Measurements from ENCODE around the gene CCDC102B.

CCDC102B gene

DNA sequence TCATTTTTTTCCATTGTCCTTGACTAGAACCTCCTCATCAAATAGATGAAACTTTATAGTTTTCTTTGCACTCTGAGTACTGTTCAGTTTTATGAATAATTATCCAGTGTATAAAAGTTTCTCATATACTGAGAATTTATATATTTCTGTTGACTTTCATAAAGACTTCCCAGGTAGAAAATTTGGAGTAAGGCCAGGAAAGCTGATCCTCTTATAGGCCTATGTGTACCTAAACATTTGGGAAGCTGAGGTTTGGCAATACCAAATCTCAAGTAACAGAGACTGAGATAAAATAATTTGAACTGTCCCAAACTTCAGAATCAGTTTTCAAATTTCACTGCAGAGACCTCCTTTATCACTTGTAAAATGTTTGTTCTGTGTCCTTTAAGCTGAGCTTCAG, 43.4 kb downstream of the CCDC102B start:
- TF ChIP-seq, protein P1, sequence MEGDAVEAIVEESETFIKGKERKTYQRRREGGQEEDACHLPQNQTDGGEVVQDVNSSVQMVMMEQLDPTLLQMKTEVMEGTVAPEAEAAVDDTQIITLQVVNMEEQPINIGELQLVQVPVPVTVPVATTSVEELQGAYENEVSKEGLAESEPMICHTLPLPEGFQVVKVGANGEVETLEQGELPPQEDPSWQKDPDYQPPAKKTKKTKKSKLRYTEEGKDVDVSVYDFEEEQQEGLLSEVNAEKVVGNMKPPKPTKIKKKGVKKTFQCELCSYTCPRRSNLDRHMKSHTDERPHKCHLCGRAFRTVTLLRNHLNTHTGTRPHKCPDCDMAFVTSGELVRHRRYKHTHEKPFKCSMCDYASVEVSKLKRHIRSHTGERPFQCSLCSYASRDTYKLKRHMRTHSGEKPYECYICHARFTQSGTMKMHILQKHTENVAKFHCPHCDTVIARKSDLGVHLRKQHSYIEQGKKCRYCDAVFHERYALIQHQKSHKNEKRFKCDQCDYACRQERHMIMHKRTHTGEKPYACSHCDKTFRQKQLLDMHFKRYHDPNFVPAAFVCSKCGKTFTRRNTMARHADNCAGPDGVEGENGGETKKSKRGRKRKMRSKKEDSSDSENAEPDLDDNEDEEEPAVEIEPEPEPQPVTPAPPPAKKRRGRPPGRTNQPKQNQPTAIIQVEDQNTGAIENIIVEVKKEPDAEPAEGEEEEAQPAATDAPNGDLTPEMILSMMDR (IDR thresholded peaks at IDR 0.05; ENCODE audit: low read depth, low read length, missing control alignments), result no peak
- Histone ChIP-seq H3K36me3 (replicated peaks) (no peaks in the 10 kb centered on the region), H3K4me3 (ENCODE audit: low read depth, low read length) (no peak overlapping the region), H3K27ac (peak overlapping the region; percentile 95), H3K27me3 (replicated peaks) (no peaks in the 10 kb centered on the region)
- DNase-seq, result no peak
- in situ Hi-C loops (cut with HindIII; ENCODE audit: low pct_ligation_motif_present, low sequenced_read_pairs), result no loop called here

DNA sequence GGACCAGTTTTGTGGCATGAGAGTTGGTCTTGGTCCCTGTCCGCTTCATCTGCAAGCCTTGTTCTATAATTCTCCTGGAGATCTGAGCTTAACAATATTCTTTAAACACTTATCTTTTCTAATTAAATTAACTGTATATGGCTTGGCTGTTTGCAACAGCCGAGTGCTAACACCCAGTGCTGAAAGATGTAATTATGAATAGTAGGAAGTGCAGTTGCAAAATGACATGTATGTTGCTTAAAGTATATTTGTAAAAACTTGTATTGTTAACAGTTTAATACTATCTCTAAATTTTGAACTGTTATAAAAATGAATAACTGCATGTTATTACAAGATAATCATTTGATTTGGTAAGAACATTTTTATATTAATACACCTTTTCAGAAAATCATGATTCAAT, 45.1 kb downstream of the CCDC102B start:
- TF ChIP-seq, protein P1 (IDR thresholded peaks at IDR 0.05; ENCODE audit: low read depth, low read length, missing control alignments), result no peak
- Histone ChIP-seq H3K27me3 (replicated peaks) (no peaks in the 10 kb centered on the region), H3K36me3 (replicated peaks) (no peaks in the 10 kb centered on the region), H3K4me3 (ENCODE audit: low read depth, low read length) (no peak overlapping the region), H3K27ac (no peak overlapping the region)
- no peak for DNase-seq
- in situ Hi-C loops (cut with HindIII; ENCODE audit: low pct_ligation_motif_present, low sequenced_read_pairs), result no loop called here

DNA sequence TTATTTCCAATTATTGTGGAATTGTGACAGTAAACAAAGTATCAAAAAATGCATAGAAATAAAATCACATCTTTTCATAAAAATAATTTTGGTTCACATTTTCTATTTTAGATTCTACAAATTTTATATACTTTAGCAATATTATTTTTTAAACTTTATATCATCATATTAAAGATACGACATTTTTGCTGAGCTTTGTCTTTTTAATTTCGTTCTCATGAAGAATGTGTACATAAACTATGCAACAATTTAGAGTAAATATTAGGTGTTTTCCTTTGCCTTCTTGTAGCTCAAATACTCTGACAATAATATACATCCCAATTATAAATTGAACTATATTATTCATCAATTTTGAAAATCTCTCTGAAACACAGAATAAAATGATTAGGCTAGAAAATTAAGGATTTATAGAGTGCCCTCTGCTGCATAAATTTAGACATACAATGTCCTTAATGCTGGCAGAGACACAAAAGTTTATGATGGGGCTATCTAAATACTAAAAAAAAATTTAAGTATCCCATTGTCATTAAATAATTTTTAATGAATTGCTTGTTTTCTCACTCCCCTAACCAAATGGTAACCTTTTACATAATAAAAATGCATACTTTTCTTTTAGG, 45.7 kb downstream of the CCDC102B start:
- Histone ChIP-seq H3K4me3 (ENCODE audit: low read depth, low read length) (no peak overlapping the region), H3K36me3 (replicated peaks) (no peaks in the 10 kb centered on the region), H3K27ac (no peak overlapping the region), H3K27me3 (replicated peaks) (no peaks in the 10 kb centered on the region)
- TF ChIP-seq, protein P1 (IDR thresholded peaks at IDR 0.05; ENCODE audit: low read depth, low read length, missing control alignments), result peak; percentile 23
- no peak for DNase-seq
- in situ Hi-C loops (cut with HindIII; ENCODE audit: low pct_ligation_motif_present, low sequenced_read_pairs), result no loop called here

DNA sequence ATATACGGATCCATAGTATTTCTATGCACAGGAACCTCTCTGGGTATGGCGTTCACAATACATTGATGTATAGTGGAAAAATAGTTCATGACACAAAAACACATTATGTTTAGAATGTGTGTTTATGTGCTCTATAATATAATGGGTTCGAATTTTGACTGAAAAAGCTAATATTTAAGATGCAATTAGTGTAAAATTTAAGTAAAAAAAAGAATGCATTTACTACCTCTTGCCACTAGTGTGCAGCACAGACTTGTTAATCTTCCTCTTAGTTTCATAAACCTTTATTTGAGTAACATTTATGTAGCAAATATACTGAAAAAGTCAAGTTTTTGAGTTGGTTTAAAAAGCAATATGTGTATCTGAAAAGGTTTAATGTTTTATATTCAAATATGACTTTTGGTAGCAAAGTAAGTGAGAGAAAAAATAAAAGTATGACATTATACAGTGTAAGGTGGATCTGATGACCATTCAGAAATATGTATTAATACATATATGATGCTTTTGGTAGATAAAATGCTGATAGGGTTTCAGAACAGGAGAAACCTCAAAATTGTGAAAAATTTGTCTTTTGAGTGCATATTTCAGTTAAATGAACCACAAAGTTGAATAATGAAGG, 49.4 kb downstream of the CCDC102B start:
- in situ Hi-C loops (cut with HindIII; ENCODE audit: low pct_ligation_motif_present, low sequenced_read_pairs), result no loop called here
- Histone ChIP-seq H3K27ac (no peak overlapping the region), H3K27me3 (replicated peaks) (no peaks in the 10 kb centered on the region), H3K36me3 (replicated peaks) (peaks cover 3% of the 10 kb centered on the region), H3K4me3 (ENCODE audit: low read depth, low read length) (no peak overlapping the region)
- TF ChIP-seq, protein P1 (IDR thresholded peaks at IDR 0.05; ENCODE audit: low read depth, low read length, missing control alignments), result peak; percentile 57
- DNase-seq, result no peak

DNA sequence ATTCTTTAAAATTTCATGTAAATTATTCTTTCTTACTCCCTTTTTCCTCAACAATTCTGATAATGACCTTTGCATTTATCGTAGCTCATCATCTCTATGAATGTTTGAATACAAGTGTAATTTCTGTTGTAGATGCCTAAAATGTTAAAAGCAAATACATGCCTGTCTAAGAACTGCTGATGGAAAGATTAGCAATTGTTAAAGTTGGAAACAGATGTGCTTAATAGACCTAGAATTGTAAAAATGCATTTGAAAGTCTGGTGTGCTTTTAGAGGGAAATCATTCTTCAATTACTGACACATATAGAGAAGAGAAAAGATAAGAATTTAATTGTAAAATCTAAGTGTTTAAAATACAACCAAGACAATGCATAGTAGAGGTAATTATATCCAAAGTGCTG, 50.4 kb downstream of the CCDC102B start:
- in situ Hi-C loops (cut with HindIII; ENCODE audit: low pct_ligation_motif_present, low sequenced_read_pairs), result no loop called here
- Histone ChIP-seq H3K27me3 (replicated peaks) (no peaks in the 10 kb centered on the region), H3K4me3 (ENCODE audit: low read depth, low read length) (no peak overlapping the region), H3K27ac (no peak overlapping the region), H3K36me3 (replicated peaks) (peaks cover 3% of the 10 kb centered on the region)
- DNase-seq, result no peak
- TF ChIP-seq, protein P1 (IDR thresholded peaks at IDR 0.05; ENCODE audit: low read depth, low read length, missing control alignments), result no peak

Data from brain microvascular endothelial cell (primary cell).